Measurements from ENCODE around the gene ZNF24.

ZNF24 gene

DNA sequence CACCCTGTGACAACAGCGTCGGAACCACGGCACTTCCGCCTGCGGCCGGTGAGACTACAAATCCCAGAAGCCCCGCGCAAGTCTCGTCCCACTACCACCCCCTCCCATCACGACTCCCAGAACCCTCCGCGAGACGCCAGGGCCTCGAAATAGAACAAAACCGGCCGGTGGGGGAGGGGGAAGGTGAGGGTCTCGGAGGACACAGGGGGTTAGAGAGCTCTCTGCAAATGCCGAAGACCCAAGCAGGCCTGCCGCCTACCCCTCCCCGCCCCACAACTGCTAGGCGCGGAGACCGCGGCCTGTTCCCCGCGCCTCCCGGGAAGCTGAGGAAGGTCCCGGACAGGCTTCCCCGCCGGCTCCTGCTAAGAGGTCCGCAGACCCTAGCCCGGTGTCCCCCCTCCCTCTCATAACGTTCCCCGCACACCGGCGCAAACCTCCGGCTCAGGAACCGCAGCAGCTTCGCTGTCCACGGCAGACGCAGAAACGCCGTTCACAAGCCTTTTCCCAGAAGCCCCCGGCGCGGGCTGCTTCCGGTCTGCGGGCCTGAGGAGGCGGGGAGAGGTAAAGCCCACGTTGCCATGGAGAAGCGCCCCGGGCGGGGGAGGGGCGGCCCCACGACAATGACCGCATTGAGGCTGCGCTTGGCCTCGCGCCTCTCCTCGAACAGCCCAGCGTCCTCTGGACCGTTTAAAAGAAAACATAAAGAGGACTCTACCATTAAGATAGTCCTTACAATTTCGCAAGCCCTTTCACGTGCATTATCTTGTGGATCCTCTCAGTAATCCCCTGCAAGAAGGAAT is at the start of gene ZNF24:
Gene ZNF24 (minus strand): TSS at position 485 of the 800 bp plus-strand sequence. CDS start 3,770 bp downstream, outside the sequence.
- peak; percentile 84 for DNase-seq

DNA sequence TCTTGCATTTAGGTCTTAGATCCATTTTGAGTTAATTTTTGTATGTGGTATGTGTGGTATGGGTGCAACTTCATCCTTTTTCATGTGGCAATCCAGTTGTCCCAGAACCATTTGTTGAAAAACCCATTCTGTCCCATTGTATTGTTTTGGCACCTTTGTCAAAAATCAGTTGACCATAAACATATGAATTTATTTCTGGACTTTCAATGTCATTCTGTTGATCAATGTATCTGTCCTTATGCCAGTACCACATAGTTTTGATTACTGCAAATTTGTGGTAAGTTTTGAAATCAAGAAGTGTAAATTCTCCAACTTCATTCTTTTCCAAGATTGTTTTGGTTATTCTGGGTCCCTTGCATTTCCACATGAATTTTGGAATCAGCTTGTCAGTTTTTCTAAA is 49.5 kb upstream of the ZNF24 start:
- no peak for DNase-seq

DNA sequence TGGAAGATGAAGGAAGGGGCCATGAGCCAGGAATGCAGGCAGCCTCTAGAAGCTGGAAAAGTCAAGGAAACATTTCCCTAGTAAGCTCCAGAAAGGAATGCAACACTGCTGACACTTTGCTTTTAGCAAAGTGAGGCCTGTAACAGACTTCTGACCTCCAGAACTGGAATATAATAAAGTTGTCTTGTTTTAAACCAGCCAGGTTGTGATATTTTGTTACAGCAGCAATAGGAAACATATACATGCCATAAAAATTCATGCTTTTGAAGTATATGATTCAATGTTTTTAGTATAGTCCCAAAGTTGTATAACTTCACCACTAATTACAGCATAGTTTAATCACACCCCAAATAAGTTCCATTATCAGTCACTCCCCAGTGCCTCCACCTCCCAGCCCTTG is 48.2 kb upstream of the ZNF24 start:
- no peak for DNase-seq

DNA sequence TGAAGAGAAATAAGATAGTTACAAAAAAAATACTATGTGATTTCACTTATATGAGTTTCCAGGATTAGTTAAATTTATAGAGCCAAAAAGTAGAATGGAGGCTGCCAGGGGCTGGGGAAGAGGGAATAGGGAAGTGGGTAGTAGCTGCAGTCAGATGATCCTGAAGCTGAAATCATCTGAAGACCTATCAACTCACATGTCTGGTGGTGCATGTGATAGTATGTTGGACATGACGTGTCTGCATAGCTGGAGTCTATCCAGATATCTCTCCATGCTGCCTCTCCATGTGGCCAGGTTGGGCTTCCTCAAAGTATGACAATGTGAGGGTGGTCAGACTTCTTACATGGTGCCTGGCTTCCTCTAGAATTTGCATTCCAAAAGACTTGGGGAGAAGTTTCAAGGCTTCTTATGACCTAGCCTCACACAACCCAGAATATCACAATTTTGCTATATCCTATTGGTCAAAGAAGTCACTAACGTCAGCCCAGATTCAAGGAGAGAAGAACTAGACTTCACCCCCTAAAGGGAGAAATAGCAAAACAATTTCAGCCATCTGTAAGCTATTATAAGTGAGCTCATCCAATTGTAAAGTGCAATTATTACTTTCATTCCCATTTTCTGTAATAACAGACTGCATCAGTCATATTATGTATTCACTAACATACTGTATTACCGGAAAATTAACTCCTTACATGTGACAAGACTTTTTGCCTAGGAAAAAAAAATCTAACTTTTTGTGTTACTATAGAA is 46.9 kb upstream of the ZNF24 start:
- DNase-seq = no peak

DNA sequence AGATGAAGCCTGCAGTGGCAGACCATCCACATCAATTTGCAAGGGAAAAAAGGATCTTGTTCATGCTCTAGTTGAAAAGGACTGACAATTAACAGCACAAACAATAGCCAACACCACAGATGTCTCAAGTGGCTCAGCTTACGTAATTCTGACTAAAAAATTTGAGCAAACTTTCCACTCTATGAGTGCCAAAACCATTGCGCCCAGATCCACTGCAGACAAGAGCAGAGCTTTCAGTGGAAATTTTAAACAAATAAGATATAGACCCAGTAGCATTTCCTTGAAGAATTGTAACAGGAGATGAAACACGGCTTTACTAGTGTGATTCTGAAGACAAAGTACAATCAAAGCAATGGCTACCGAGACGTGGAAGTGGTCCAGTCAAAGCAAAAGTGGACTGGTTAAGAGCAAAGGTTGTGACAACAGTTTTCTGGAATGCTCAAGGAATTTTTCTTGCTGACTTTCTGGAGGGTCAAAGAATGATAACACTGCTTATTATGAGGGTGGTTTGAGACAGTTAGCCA is 44.9 kb upstream of the ZNF24 start:
- no peak for DNase-seq

DNA sequence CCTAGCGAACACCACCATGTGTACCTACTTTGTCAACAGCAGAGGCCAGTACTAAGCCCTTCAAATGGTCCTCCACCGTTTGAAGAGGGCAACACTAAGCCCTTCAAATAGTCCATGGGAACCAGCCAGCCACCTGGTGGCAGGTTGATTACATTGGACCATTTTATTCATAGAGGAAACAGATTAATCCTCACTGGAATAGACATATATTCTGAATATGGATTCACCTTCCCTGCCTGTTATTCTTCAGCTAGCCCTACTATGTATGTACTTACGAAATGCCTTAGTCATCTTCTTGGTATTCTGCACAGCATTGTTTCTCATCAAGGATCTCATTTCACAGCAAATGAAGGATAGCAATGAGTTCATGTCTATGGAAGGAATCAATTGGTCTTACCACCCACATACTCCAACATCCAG is 42.9 kb upstream of the ZNF24 start:
- no peak for DNase-seq

DNA sequence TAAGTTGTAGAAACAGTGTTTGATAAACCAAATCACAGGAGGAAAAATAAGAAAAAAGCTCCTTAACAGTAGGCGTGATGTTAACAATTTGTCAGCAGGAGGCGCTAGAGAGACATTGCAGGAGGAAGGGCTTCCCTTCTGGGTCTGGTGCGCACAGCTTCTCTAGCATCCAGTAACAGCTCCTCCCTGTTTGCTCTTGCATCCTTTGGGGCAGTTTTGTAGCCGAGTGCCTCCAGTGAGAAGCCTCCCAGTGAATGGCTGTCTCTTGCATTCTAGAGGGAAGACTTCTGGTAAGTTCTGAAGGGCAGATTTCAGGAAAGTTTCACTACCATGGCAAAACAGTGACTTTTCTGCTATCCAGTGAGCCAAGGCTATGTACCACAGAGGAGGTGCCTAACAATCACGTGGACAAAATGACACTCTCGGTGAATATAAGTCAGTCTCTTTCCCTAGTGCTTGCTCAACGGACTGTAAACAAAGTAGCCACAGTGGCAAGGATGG is 42.4 kb upstream of the ZNF24 start:
- no peak for DNase-seq

DNA sequence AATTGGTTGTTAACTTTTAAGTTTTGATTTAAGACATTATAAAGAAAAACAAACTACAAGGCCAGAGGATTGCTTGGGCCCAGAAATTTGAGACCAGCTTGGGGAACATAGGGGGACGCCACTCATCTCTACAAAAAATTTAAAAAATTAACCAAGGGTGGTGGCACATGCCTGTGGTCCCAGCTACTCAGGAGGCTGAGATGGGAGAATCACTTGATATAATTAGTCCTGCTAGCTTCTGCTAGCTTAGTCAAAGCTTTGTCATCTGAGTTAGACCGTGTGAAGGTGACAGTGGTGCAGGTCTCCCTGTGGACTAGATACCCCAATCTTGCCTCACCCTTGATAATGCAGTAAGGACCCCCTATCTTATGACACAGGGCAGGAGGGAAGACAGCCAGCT is 38.9 kb upstream of the ZNF24 start:
- DNase-seq = no peak

DNA sequence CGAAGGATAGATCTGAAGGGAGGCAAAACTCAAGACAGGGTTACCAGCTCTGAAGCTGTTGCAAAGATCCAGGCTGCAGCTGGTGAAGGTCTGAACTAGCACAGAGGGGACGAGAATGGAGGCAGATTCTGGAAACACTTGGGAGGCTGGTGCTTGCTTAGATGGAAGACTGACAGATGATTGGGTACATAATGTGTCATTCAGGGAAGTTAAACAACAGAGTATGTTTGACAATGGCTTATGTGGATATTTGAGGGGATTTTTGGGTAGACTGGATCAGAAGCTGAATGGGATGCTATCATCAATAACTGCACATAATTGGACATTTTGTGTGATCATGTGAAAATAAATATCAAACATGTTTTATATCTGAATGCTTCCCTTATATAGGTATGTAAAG is 35.2 kb upstream of the ZNF24 start:
- DNase-seq = no peak

DNA sequence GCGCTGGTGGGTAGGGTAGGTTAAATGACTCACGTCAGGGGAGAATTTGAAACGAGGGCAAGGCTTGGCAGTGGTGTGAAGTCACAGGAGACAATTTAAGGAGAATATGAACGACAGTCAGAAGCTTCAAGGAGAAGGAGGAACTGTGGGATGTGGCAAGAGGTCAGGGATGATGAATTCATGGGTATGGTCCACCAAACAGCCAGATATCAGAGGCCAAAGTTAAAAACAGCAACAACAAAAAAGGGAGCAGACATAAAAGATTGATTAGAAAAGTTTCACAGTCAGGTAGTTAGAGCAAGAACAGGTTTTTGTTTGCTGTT is 34.3 kb upstream of the ZNF24 start:
- DNase-seq = no peak

DNA sequence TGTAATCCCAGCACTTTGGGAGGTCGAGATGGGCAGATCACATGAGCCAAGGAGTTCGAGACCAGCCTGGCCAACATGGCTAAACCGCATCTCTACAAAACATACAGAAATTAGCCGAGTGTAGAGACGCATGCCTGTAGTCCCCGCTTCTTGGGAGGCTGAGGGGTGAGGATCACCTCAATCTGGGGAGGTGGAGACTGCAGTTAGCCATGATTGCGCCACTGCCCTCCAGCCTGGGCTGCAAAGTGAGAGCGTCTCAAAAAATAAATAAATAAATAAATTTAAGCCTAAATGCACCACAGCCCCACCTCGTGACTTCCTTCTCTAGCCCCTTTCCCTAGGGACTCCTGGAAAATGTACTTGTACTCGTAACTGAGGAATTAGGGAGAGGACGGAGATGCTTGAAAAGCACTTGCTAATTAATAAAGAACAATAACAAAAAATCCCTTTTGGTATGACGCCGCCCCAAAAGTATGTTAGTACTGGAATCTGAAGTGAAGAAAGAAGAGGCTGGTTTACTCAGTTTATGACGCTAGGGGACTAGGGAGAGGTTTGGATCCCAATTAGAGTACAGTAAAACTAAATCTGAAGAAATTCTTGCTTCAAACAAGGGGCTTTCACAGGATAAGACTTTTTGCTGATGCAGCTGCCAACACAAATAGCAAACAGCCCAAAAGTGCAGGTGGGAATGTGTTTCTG is 33.8 kb upstream of the ZNF24 start:
- no peak for DNase-seq

DNA sequence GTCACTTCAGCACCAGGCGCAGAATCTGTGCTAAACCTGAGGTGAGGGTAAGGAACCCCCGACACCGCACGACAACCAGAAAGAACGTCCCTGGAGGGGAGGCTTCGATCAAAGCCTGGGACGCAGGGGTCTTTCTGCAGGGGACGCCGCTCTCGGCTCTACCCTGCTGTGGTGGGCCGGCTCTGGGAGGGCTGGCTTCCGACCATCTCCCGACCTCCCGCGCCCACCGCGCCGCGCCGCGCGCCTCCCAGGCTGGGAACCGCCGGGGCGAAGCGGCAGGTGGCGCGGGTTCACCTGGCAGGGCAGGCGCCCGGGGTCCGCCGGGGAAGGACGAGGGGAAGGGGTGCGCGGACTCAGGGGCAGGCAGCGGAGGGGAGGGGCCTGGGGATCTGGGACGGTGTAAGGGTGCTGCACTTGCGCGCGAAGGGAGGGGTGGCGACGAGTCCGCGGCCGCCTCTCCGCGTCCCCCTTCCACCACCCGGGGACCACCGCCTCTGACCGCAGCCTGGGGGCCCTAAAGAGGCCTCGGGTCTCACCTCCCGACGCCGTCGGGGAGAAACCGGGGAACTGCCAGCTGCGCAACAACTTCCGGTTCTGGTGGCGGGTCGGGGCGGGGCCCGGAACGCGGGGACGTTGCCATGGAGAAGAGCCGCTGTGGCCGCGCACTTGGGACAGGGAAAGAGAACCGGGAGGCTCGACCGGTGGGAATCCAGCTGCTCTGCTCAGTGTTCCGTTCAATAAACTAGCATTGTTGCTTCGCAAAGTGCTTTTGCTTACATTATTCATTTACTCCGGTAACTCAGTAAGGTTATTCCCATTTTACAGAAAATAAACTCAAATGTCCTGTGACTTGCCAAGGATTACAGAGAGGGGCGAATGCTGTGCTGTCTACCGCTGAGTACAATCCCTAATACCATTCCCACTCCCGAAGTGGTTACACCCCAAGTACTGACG is 32.8 kb upstream of the ZNF24 start, which contains the start of gene ZNF396:
Gene ZNF396 (minus strand): TSS at position 596 of the 954 bp plus-strand sequence. CDS start 3,045 bp downstream, outside the sequence.
- DNase-seq = peak; percentile 77

DNA sequence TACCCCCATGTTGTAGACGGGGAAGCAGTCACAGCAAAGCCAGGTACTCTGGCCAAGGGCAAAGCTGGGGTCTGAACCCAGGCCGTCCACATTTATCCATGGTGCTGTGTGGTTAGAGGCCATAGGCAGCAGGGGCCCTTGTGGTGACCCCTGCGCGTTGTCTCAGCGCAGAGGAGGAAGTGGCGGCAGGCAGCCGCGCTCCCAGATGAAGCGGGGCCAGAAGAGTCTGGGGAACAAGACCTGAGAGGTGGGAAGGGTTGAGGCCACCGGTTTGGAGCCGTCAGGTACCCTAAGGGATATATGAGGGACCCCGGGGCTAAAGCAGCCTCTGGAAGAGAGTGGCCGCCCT is 32.1 kb upstream of the ZNF24 start:
- no peak for DNase-seq

DNA sequence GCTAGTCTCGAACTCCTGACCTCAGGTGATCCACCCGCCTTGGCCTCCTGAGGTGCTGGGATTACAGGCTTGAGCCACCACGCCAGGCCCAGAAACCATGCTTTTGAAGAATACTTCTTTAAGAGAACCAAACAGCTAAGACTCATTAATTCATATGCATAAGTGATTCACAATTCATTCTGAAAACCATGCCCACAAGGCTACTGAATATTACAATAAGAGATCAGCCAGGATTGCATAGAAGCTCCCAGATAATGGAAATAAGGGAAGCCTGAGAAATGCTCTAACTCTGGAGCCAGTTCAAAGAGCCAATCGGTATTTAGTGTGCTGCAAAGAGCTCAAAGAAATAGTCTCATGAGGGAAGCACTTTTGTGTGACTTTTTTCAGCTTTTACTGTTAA is 30.5 kb upstream of the ZNF24 start:
- DNase-seq = no peak

DNA sequence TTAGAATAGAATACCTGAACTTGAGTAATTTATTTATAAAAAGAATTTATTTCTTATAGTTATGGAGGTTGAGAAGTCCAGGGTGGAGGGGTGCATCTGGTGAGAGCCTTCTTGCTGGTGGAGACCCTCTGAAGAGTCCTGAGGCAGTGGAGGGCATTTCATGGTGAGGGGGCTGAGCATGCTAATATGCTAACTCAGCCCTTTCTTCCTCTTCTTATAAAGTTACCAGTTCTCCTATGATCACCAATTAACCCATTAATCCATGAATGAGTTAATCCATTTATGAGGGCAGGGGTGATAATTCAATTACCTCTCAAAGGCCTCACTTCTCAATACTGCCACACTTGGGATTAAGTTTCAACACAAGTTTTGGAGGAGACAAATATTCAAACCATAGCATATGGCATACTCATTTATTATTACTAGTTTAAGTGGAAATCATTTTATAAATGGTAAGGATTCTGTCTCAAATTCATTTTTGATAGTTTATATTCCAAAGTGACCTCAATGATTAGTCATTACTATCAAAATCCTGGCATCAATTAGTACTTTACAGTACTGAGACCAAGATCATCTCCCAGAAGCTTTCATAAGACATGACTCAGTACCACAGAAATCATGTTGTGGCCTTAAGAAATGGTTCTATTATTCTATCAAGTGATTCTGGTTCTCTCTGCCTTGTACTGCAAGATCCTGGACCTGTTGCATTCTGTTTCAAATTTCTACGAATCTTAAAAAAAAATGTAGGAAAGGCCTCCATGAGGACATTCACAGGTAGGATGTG is 27.4 kb upstream of the ZNF24 start:
- no peak for DNase-seq

DNA sequence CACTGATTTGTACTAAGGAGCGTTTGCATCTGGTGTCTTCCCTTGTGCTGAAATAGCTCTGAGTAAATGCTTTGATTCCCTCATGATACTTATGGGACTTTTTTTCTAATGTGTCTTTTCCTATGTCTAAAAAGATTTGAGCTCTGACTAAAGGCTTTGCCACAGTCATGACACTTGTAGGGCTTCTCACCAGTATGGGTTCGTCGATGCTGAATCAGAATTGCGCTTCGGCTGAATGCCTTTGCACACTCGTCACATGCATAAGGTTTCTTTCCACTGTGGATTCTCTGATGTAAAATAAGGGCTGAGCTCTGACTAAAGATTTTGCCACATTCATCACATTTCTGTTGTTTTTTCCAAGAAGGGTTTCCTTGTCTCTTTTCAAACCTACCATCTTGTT is 24.9 kb upstream of the ZNF24 start:
- no peak for DNase-seq

DNA sequence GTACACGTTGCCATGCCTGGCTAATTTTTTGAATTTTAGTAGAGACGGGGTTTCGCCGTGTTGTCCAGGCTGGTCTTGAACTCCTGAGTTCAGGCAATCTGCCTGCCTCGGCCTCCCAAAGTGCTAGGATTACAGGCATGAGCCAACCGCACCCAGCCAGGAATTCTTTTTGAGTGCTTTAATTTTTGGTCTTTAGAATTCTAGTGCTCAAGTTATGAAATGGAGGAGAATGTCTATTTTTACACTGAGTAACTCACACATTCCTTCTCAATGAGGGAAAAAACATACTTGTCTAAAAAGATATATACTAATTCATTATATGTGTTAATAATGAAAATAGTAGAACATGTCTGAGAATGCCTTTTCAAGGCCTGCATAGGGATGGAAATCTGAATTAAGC is 24.4 kb upstream of the ZNF24 start:
- DNase-seq = no peak

DNA sequence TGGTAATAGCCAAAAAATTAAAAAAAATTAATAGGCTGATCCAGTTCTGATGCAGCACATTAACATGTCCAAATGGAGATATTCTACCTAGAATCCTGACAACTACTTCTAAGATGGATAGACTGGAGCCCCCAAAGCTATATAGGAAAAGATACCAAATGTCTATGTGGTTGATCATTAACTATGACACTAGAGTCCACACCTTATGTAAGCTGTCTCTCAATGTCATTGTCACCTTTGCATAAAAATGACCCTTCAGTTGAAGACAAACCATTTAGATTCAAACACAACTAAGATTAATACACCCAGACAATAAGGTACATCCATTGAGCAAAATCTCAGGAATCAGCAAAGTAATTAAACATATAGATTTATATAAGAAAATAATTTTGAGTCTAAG is 18.3 kb upstream of the ZNF24 start:
- no peak for DNase-seq

DNA sequence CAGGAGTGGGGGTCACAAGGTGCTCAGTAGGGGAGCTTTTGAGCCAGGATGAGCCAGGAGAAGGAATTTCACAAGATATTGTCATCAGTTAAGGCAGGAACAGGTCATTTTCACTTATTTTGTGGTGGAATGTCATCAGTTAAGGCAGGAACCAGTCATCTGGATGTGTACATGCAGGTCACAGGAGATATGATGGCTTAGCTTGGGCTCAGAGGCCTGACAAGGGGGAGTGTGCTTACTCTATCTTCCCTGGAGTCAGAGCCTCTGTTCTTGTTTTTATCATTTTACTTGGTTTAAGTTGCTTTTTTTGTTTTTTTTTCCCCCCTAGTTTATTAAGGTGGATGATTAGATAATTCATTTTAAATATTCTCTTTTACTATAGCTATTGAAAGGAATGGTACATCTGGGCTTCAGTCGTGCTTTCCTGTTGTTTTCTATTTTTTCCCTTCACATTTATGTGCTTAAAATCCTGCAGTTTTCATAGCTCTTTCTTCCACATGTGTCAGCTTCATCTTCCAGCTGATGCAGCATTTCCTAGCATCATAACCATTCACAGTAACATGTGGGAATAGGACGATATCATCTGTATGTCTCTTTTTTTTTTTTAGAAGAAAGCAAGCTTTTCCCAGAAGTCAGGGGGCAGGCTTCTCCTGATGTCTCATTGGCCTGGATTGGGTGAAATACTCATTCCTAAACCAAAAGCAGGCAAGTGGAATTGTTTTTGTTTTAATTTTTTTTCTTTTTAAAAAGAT is 17.5 kb upstream of the ZNF24 start:
- DNase-seq = no peak

DNA sequence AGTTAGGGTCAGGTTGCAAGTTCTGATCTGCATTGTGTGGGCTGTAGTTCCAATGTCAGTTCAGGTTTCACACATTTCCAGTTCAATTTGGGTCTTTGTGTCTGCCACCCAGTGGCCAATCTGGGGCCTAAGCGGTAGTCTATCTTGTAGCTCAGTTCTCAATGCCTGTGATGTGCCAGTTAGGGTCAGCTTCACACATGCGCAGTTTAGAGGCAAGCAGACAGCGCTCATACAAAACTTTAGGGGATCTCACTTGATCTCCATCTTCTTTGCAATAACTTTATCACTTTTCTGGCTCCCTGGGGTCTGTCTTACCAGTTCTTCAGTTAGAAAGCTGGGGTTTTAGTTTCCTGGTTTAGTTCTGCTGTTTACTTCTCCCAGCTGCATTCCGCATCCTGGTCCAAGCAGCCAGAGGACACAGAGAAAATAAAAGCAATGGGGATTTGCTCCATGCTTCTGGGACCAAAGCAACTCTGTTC is 11.0 kb upstream of the ZNF24 start:
- no peak for DNase-seq

DNA sequence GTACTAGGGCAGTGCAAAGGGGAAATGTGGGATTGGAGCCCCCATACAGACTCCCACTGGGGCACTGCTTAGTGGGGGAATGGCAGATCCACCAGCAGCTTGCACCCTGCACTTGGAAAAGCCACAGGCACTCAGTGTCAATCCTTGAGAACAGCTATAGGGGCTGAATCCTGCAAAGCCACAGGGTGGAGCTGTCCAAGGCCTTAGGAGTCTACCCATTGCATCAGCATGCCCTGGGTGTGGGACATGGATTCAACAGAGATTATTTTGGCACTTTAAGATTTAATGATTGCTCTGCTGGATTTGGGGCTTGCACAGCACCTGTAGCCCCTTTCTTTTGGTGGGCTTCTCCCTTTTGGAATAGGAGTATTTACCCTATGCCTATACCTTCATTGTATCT is 8.6 kb upstream of the ZNF24 start:
- DNase-seq = no peak
